ENCODE data around the gene RPS27A. TPM values are rescaled to one million over a fixed set of nuclear protein-coding genes. Genes with fewer than 3 reads are reported as not detected.

Gene RPS27A
- total and polyA plus RNA-seq, 9 of the 15 experiments (the other 6 are each of a cell fraction or from before 2014, with no cell fraction given), result 1,383 to 3,282 (median 2,242) TPM

GRCh38 chr2:55232084-55232862, at the start of gene RPS27A, which contains the start of gene CLHC1 (continued):
- TF ChIP-seq HOMEZ (CRISPR knock-in tag; IDR thresholded peaks at IDR 0.05), result no peak
- no peak for TF ChIP-seq ZBTB34 (CRISPR knock-in tag; IDR thresholded peaks at IDR 0.05)
- no peak for TF ChIP-seq ZNF140 (CRISPR knock-in tag; IDR thresholded peaks at IDR 0.05)
- no peak for TF ChIP-seq ZNF165 (CRISPR knock-in tag; IDR thresholded peaks at IDR 0.05; ENCODE audit: borderline replicate concordance)
- TF ChIP-seq BRD4 (IDR thresholded peaks at IDR 0.05), result 0 out of 2 replicates have a peak, but pooled peaks have one; percentile 73
- TF ChIP-seq ZNF696 (CRISPR knock-in tag; conservative IDR thresholded peaks at IDR 0.05), result no peak
- TF ChIP-seq SRSF3 (IDR thresholded peaks at IDR 0.05; ENCODE audit: insufficient read depth, low read length), result no peak
- TF ChIP-seq IRF1 (CRISPR knock-in tag; IDR thresholded peaks at IDR 0.05; ENCODE audit: borderline replicate concordance), result peak; percentile 10; the same call in 1 of the 2 replicates
- no peak for TF ChIP-seq RBM14 (IDR thresholded peaks at IDR 0.05; ENCODE audit: borderline replicate concordance, insufficient read depth, low read depth, low read length)
- no peak for TF ChIP-seq ZNF174 (CRISPR knock-in tag; IDR thresholded peaks at IDR 0.05)
- TF ChIP-seq MEIS2 (IDR thresholded peaks at IDR 0.05; ENCODE audit: partially characterized antibody), result no peak
- TF ChIP-seq BRF2 (IDR thresholded peaks at IDR 0.05; ENCODE audit: borderline replicate concordance, insufficient read depth, insufficient read length), result no peak
- TF ChIP-seq ZNF830 (CRISPR knock-in tag; IDR thresholded peaks at IDR 0.05), result no peak
- peak; percentile 25; the same call in 1 of the 2 replicates for TF ChIP-seq JUND (IDR thresholded peaks at IDR 0.05; ENCODE audit: borderline replicate concordance, low read depth, low read length)
- no peak; the same call in 1 of the 3 replicates for TF ChIP-seq JUND (tag; IDR thresholded peaks at IDR 0.05; ENCODE audit: borderline replicate concordance, low read depth, low read length)
- TF ChIP-seq ZNF764 (CRISPR knock-in tag; IDR thresholded peaks at IDR 0.05; ENCODE audit: low read depth), result no peak
- peak; percentile 77 for TF ChIP-seq GABPA (tag; conservative IDR thresholded peaks at IDR 0.05; ENCODE audit: low read depth)
